Measurements from ENCODE around the gene TGFBI. TPM values are rescaled to one million over a fixed set of nuclear protein-coding genes. Genes with fewer than 3 reads are reported as not detected.
A peak's percentile ranks its signal among the peaks of the same experiment; 100 is the strongest.

The TGFBI gene
- total and polyA plus RNA-seq, 8 donors, result 3.7 to 50.1 (median 14.3) TPM

DNA sequence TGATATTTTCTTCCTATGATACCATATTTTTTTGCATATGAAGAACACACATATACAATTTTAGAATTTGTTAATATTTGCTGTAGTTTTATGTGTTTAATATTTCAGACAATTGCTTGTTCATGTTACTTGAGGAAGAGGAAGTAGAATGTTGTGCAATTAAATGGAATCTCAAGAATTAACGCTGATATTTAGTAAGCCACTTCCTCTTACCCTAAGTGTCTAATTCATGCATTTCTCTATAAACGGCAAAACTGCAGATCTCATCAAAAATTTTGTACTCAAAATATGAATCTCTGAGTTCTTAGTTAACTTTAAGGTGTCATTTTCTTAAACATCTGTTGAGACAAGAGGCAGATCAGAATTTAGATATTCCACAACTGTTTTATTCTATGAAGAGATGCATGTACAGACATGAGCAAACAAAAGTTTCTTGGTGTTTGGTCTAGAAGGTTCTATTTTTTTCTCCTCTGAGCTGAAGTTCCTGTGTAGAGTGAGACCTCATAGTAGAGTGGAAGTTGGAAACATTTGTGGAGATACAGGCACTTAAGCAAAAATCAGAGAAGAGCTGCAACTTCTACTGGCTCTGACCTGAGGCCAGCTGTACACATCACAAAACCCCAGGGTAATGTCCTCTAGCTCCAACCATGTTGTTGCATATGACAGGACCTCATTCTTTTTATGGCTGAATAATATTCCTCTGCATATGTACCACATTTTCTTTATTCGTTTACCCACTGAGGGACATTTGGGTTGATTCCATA, 16.6 kb upstream of the TGFBI start:
- no peak for FAIRE-seq
- no peak for DNase-seq
- no peak overlapping the region for H3K4me3 ChIP-seq
- H3K36me3 ChIP-seq, result no peaks in the 10 kb centered on the region
- ATAC-seq, result peak in 2 of 4 donors; percentile 72 to 75
- H3K9me3 ChIP-seq, result no peaks in the 10 kb centered on the region
- H3K27me3 ChIP-seq, result no peaks in the 10 kb centered on the region
- peaks cover 0 to 16% (median 0%) of the 10 kb centered on the region in 3 donors for H3K4me1 ChIP-seq
- 21 to 27% methylated on average over 3 of the region's 3 CpGs for WGBS, 2 donors
- TF ChIP-seq, protein P1, sequence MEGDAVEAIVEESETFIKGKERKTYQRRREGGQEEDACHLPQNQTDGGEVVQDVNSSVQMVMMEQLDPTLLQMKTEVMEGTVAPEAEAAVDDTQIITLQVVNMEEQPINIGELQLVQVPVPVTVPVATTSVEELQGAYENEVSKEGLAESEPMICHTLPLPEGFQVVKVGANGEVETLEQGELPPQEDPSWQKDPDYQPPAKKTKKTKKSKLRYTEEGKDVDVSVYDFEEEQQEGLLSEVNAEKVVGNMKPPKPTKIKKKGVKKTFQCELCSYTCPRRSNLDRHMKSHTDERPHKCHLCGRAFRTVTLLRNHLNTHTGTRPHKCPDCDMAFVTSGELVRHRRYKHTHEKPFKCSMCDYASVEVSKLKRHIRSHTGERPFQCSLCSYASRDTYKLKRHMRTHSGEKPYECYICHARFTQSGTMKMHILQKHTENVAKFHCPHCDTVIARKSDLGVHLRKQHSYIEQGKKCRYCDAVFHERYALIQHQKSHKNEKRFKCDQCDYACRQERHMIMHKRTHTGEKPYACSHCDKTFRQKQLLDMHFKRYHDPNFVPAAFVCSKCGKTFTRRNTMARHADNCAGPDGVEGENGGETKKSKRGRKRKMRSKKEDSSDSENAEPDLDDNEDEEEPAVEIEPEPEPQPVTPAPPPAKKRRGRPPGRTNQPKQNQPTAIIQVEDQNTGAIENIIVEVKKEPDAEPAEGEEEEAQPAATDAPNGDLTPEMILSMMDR (IDR thresholded peaks at IDR 0.05), result no peak
- H3K27ac ChIP-seq, result peak overlapping the region in 2 of 4 donors; percentile 48 to 59
- intact Hi-C loops (cut with DNase I), result no loop called here

DNA sequence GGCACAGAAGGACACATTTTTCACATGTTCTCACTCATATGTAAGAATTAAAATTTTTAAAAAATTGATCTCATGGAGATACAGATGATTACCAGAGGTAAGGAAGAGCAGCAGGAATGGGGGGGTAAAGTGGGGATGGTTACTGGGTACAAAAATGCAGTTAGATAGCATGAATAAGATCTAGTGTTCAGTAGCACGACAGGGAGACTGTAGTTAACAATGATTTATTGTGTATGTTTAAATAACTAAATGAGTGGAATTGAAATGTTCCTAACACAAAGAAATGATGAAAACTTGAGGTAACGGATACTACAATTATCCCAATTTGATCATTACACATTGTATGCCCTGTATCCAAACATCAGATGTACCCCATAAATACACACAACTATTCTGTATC, 15.2 kb upstream of the TGFBI start:
- 62 to 74% methylated on average over 2 of the region's 2 CpGs for WGBS, 2 donors
- Histone ChIP-seq H3K27me3 (no peaks in the 10 kb centered on the region), H3K4me3 (no peak overlapping the region), H3K9me3 (no peaks in the 10 kb centered on the region), H3K4me1 (peaks cover 0 to 16% (median 0%) of the 10 kb centered on the region in 3 donors), H3K36me3 (no peaks in the 10 kb centered on the region), H3K27ac (no peak overlapping the region)
- ATAC-seq (no peak), DNase-seq (no peak), FAIRE-seq (no peak)
- TF ChIP-seq, protein P1 (IDR thresholded peaks at IDR 0.05), result no peak
- intact Hi-C loops (cut with DNase I), result no loop called here

DNA sequence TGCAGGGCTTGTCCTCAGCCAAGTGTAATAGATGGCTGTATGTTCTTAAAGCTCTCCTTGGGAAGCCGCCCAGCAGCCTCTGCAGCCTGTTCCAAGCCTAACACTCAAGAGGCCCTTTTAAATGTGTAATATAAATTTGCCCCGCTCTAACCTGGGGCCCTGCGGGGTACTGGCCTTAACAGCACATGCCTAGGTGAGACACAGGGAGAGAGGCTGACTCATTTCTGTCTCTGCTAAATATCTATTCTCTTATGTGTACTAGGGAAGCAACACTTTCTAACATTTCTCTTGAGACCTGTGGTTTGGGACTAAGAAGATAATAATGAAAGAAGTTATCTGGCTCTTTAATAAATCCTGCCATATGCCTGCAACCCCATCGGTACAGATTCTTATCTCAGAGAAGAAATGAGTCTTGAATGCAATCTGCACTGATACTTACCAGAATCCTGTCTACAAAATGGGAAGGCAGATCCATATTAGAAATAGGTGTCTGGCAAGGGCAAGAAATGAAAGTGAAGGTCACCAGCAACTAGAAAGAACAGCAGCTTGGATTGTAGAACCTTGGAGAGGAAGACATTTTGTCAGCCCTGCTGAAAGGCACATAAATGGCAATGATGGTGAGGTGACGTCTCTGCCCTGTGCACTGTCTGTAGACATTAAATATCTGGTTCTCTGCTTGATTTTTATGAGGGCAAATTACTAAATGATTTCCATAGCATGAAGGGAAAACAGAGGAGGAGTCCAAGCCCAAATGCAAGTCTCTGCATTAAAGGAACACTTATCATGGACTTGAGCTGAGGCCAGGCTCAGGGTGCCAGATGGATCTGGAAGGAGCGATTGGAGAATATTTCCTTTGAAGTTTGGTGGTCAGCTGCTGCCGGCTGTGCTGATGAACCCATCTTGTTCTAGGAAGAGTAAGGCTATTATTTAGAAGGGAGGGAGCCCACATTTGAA, 14.5 kb upstream of the TGFBI start:
- Histone ChIP-seq H3K27ac (no peak overlapping the region), H3K4me3 (no peak overlapping the region), H3K4me1 (peaks cover 0 to 16% (median 0%) of the 10 kb centered on the region in 3 donors), H3K9me3 (no peaks in the 10 kb centered on the region), H3K36me3 (no peaks in the 10 kb centered on the region), H3K27me3 (no peaks in the 10 kb centered on the region)
- WGBS, 2 donors, result 74 to 81% methylated on average over 7 of the region's 7 CpGs
- TF ChIP-seq, protein P1 (IDR thresholded peaks at IDR 0.05), result no peak
- DNase-seq (no peak), ATAC-seq (no peak), FAIRE-seq (no peak)
- intact Hi-C loops (cut with DNase I), result no loop called here

DNA sequence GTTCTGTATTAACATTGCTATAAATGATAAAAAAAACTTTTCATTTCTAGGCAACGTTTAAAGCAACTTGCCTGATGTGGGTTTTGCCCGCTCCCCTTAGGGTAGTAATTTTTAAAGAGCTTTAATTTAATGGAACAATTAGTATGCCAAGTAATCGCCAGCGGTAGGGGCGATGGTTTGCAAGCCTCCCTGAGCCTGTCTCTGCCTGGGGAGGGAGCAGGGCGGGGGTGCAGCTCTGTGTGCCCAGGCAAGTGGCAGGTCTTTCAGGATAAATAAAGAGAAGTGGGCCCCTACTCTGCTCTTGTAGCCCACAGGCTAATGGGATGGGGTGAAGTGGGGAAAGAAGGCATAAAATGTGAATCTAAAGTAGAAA, 13.8 kb upstream of the TGFBI start:
- Histone ChIP-seq H3K4me1 (peaks cover 0 to 16% (median 0%) of the 10 kb centered on the region in 3 donors), H3K9me3 (no peaks in the 10 kb centered on the region)

More for the DNA sequence above, 13.8 kb upstream of the TGFBI start:
- intact Hi-C loops (cut with DNase I), result no loop called here
- no peak overlapping the region for H3K4me3 ChIP-seq
- ATAC-seq, result no peak
- H3K36me3 ChIP-seq, result no peaks in the 10 kb centered on the region
- H3K27me3 ChIP-seq, result no peaks in the 10 kb centered on the region
- TF ChIP-seq, protein P1 (IDR thresholded peaks at IDR 0.05), result no peak
- no peak for FAIRE-seq
- no peak for DNase-seq
- H3K27ac ChIP-seq, result no peak overlapping the region
- WGBS, 2 donors, result 78 to 91% methylated on average over 6 of the region's 6 CpGs

Measured in pancreas (tissue), 10 donors.